Spinal cord (tissue), 10 donors: Measurements from ENCODE around the gene DHX34. TPM values are rescaled to one million over a fixed set of nuclear protein-coding genes. Genes with fewer than 3 reads are reported as not detected.
"Not testable (repeated sequence)": the region's sequence is repeated elsewhere in the genome, so short reads cannot be mapped to it uniquely, and the experiment has no call there.

ENCODE experiments used
- DNase-seq, 6 donors: peaks; one replicate each; pipeline versions ENCODE4 v3.0.0 to v3.0.0-alpha.2; 2013 to 2015; ENCODE audit warnings: low spot score in 6 of 6, low read depth in 4 of 6
- H3K27ac ChIP-seq: one replicate; pipeline ENCODE4 v1.5.1; 2013; ENCODE audit warnings: low read depth, low read length, control low read depth
- H3K27me3 ChIP-seq: one replicate; pipeline ENCODE4 v1.6.1; 2013; ENCODE audit warnings: low read length; ENCODE audit not compliant: control insufficient read depth, insufficient read depth
- H3K36me3 ChIP-seq: one replicate; pipeline ENCODE4 v1.6.1; 2013; ENCODE audit warnings: low read length; ENCODE audit not compliant: control insufficient read depth, insufficient read depth
- H3K4me1 ChIP-seq: one replicate; pipeline ENCODE4 v1.6.1; 2013; ENCODE audit warnings: low read length; ENCODE audit not compliant: control insufficient read depth, insufficient read depth
- H3K4me3 ChIP-seq: one replicate; pipeline ENCODE4 v1.5.1; 2013; ENCODE audit warnings: low read depth, low read length, control low read depth
- H3K9me3 ChIP-seq: one replicate; pipeline ENCODE4 v1.6.1; 2013; ENCODE audit warnings: low read length; ENCODE audit not compliant: control insufficient read depth, insufficient read depth
- WGBS: methylation state at CpG from one replicate; pipeline ENCODE4 v1.1.5; 2013; ENCODE audit warnings: missing lambda C conversion rate; ENCODE audit not compliant: insufficient coverage; 5-methylcytosine and 5-hydroxymethylcytosine counted together
- polyA plus RNA-seq, 2 donors: library from polyadenylated mRNA; unstranded; fragments of 120-200 nt; gene quantifications; one replicate each; pipeline ENCODE4 v1.2.1, GENCODE V29; 2013; ENCODE audit not compliant: insufficient read length in 2 of 2
- total RNA-seq, 2 donors: library from RNA; depleted of rRNA in 1 of 2; stranded (reverse); fragments of 120-200 nt in 1 of 2; fragments of >200 nt in 1 of 2; gene quantifications; one replicate each; pipeline versions ENCODE4 v1.2.3 to v1.2.4, GENCODE V29; 2013 to 2014
- donor health status: healthy.

DHX34 gene
- total and polyA plus RNA-seq, 4 donors = 7.1 to 18.9 (median 14.5) TPM

DNA sequence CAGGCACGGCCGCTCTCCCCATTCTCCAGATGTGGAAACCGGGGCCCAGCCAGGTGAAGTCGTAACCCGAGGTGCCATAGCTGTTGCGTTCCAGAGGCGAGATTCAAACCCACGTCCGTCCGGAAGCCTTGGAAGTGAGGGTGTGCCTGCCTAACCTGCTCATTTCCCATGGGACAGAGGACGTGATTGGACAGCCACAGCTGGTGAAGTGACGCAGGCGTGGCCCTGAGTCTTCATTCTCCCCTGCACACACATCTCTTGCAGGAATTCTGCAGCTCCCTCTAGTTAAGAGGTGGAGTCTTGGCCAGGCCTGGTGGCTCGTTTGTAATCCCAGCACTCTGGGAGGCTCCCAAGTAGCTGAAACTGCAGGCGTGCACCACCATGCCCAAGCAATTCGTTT lies 53.4 kb downstream of the DHX34 start:
- Histone ChIP-seq H3K4me1 (peaks cover 4% of the 10 kb centered on the region), H3K27ac (no peak overlapping the region), H3K9me3 (no peaks in the 10 kb centered on the region), H3K27me3 (no peaks in the 10 kb centered on the region), H3K4me3 (no peak overlapping the region), H3K36me3 (peaks cover 41% of the 10 kb centered on the region)
- DNase-seq = no peak
- WGBS = 92% methylated on average over 15 of the region's 16 CpGs

DNA sequence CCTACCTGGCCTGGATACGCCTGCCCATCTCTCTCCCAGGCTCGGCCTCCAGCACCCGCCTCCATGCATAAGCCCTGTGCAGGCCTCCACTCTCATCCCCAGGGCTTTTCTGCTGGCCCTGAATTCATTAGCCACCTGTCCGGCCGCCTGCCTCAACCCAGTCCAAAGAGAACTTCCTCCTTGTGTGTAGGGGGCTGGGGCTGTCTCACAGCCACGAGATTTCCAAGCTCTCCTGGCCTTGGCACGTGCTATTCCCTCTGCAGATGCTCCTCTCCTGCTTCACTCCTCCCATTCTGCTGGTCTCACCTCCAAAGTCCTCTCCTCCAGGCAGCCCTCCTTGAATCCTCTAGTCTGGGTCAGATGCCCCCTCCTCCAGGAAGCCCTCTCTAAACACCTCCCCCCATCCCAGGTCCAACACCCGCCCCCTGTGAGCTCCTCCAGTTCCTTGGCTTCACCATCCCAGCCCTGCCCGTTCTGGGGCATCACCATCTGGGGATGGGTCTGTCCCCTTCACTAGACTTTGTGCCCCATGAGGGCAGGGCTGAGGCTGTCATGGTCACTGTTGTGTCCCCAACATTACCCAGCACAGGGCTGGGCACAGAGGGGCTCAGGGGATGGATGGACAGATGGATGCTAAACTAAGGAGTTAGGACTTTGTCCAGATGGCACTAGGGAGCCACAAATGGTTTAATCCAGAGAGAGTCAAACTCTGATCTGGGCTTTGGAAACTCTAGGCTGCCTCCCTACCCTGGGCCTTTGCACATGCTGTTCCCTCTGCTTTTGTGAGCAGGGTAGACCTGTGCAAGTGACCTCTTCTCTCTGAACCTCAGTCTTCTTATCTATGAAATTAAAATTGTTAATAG lies 55.5 kb downstream of the DHX34 start:
- Histone ChIP-seq H3K9me3 (no peaks in the 10 kb centered on the region), H3K27me3 (no peaks in the 10 kb centered on the region), H3K27ac (no peak overlapping the region), H3K4me3 (no peak overlapping the region), H3K36me3 (peaks cover 58% of the 10 kb centered on the region), H3K4me1 (no peaks in the 10 kb centered on the region)
- 83% methylated on average over 9 of the region's 9 CpGs for WGBS
- no peak for DNase-seq

DNA sequence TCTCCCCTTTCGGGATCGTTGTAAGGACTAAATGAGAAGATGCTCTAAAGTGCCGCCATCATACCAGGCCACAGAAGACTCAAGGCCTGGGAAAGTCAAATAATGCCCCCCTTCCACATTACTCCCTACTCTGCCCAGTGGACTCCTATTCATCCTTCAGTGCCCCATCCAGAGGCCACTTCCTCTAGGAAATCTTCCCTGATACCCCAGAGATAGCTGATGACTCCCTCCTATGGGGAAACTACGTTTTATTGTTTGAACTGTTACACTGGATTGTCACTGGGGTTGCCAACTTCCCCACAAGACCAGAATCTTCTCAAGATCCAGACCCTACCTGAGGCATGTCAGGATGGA lies 56.1 kb downstream of the DHX34 start:
- no peaks in the 10 kb centered on the region for H3K27me3 ChIP-seq
- peaks cover 58% of the 10 kb centered on the region for H3K36me3 ChIP-seq
- DNase-seq = no peak
- no peak overlapping the region for H3K27ac ChIP-seq
- H3K9me3 ChIP-seq = no peaks in the 10 kb centered on the region
- WGBS = no CpG with 5 or more reads among the region's 4 CpGs
- H3K4me1 ChIP-seq = no peaks in the 10 kb centered on the region
- H3K4me3 ChIP-seq = no peak overlapping the region

DNA sequence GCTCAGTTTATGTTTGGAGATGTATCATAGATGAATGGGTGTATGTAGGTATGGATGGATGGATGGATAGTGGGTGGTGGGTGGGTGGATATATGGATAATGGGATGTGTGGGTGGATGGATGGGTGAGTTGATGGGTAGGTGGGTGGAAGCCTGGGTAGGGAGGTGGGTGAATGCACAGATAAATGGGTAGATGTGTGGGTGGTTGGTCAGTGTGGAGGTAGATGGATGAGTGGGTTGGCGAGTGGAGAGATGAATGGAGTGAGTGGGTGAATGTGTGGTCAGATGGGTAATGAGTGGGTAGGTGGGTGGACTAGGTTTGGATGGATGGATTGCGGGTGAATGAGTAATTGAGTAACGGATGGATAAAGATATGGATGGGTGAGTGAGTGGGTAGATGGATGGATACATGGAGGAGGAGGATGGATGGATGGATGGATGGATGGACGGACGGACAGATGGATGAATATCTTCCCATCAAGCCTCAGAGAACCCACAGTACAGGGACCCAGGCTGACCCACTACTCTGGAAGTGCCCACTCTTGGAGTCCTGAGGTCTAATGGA lies 56.8 kb downstream of the DHX34 start:
- Histone ChIP-seq H3K9me3 (no peaks in the 10 kb centered on the region), H3K27ac (no peak overlapping the region), H3K27me3 (no peaks in the 10 kb centered on the region), H3K36me3 (peaks cover 58% of the 10 kb centered on the region), H3K4me1 (no peaks in the 10 kb centered on the region), H3K4me3 (no peak overlapping the region)
- WGBS = 96% methylated on average over 3 of the region's 5 CpGs
- no peak for DNase-seq

DNA sequence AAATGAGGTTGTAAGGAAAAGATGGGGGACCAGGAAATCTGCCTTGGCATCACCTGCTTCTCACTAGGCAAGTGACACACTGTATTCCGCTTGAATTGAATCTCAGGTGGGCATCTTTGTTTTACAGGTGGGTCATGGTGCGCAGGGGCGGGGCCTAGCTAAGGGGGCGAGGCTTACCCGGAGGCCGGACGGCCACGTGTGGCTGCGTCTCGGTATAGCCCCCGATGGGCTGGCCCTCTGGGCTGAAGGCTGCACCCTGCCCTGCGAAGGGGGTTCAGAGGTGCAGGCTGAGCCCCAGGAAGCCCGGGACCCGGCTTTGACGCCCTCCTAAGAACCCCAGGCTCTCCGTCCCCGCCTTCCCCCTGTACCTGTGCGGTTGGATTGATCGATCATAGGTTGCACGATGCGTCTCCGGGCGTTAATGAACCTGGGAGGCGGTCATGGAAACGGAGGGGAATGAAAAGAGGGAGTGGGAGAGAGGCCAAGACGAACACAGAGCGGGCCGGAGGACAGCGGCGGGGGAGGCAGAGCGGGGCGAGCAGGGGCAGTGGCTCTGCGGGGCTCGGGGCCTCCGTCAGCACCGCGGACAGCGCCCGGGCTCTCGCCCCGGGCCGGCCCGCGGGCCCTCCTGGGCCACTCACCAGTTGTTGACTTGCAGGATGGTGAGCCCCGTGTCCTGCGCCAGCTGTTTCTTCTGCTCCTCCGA lies 57.7 kb downstream of the DHX34 start:
- peak in 1 of 6 donors; percentile 17 for DNase-seq
- Histone ChIP-seq H3K4me1 (no peaks in the 10 kb centered on the region), H3K4me3 (no peak overlapping the region), H3K36me3 (peaks cover 54% of the 10 kb centered on the region), H3K27me3 (no peaks in the 10 kb centered on the region), H3K9me3 (no peaks in the 10 kb centered on the region), H3K27ac (no peak overlapping the region)
- 23% methylated on average over 40 of the region's 47 CpGs for WGBS

DNA sequence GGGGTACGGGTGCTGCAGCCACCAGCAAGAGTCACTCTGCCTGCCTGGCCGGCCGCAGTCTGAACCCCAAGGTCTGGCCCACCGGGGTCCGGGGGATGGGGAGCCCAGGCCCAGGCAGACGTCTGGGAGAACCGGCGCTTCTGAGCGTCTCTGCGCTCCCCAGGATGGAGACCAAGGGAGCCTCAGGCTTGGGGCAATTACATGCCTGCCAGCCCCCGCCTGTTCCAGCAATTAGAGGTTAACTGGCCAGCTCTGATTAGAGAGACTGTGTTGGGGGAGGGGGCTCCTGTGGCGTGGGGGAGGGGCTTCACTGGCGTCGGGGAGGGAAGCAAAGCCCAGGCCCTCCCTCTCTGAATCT lies 58.3 kb downstream of the DHX34 start:
- Histone ChIP-seq H3K4me1 (no peaks in the 10 kb centered on the region), H3K27me3 (no peaks in the 10 kb centered on the region), H3K4me3 (no peak overlapping the region), H3K27ac (no peak overlapping the region), H3K9me3 (no peaks in the 10 kb centered on the region), H3K36me3 (peaks cover 54% of the 10 kb centered on the region)
- 40% methylated on average over 10 of the region's 14 CpGs for WGBS
- DNase-seq = no peak

DNA sequence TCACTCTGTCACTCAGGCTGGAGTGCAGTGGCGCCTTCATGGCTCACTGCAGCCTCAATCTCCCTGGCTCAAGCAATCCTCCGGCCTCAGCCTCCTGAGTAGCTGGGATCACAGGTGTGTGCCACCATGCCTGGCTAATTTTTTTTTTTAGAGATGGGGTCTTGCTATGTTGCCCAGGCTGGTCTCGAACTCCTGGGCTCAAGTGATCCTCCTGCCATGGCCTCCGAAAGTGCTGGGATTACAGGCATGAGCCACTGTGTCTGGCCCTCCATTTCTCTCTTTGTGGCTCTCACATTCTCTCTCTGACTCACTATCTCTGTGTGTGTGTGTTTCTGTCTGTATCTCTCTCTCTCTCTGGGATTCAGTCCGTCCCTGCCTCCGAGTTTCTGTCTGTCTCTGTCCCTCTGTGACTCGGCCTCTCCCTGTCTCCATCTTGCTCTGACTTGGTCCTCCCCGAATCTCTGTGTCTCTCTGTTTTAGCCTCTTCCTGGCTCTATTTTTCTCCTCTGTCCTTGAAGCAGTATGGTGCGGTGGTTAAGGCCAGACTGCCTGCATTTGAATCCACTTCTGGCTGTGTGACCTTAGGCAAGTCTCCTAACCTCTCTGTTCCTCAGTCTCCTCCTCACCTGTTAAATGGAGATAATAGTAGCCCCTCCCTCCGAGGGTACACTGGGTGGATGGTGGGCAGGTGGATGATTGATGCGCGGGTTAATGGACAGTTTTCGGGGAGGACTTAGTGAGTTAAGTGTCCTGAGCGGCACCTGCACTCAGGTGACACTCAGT lies 59.2 kb downstream of the DHX34 start:
- Histone ChIP-seq H3K27ac (no peak overlapping the region), H3K27me3 (no peaks in the 10 kb centered on the region), H3K36me3 (peaks cover 60% of the 10 kb centered on the region), H3K4me1 (no peaks in the 10 kb centered on the region), H3K4me3 (no peak overlapping the region), H3K9me3 (no peaks in the 10 kb centered on the region)
- WGBS = 90% methylated on average over 9 of the region's 14 CpGs
- DNase-seq = no peak

DNA sequence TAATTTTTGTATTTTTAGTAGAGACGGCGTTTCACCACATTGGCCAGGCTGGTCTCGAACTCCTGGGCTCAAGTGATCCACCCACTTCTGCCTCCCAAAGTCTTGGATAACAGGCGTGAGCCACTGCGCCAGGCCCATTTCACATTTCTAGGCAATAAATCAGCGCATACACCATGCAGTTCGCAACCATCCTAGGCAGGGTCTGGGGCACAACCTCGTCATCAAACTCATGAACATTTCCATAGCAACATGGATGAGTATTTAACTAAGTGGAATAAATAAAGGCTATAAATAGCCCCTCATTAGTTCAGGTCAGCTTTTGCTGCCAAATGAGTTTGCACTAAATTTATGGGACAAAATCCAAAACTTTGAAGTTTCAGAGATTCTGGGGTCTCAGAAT lies 62.0 kb downstream of the DHX34 start:
- no peaks in the 10 kb centered on the region for H3K4me1 ChIP-seq
- no peak overlapping the region for H3K27ac ChIP-seq
- DNase-seq = no peak
- H3K9me3 ChIP-seq = no peaks in the 10 kb centered on the region
- H3K36me3 ChIP-seq = peaks cover 63% of the 10 kb centered on the region
- no peak overlapping the region for H3K4me3 ChIP-seq
- WGBS = 82% methylated on average over 6 of the region's 8 CpGs
- no peaks in the 10 kb centered on the region for H3K27me3 ChIP-seq

DNA sequence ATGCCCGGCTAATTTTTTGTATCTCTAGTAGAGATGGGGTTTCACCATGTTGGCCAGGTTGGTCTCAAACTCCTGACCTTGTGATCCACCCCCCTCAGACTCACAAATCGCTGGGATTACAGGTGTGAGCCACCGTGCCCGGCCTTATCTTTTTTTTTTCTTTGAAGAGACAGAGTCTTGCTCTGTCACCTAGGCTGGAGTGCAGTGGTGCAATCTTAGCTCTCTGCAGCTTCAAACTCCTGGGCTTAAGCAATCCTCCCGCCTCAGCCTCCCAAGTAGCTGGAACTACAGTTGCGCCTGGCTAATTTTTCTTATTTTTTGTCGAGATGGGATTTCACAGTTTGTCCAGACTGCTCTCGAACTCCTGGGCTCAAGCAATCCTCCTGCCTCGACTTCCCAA lies 62.6 kb downstream of the DHX34 start:
- H3K4me1 ChIP-seq, DNase-seq, H3K9me3 ChIP-seq, H3K27ac ChIP-seq, H3K4me3 ChIP-seq, H3K27me3 ChIP-seq: not testable (repeated sequence)
- H3K36me3 ChIP-seq = peaks cover 65% of the 10 kb centered on the region
- 81% methylated on average over 8 of the region's 9 CpGs for WGBS
